ENCODE data around the gene NAV2.
"Not testable (repeated sequence)": the region's sequence is repeated elsewhere in the genome, so short reads cannot be mapped to it uniquely, and the experiment has no call there.

The NAV2 gene

GRCh38 chr11:19917069-19917468, 204.4 kb downstream of the NAV2 start:
- DNase-seq (ENCODE audit: extremely low read depth in 1 of 2, low read depth in 1 of 2), result no peak

- no peak for DNase-seq (ENCODE audit: extremely low read depth in 1 of 2, low read depth in 1 of 2)
Measured at GRCh38 chr11:19918302-19919049, 205.8 kb downstream of the NAV2 start.

GRCh38 chr11:19919050-19919561, 206.5 kb downstream of the NAV2 start:
- DNase-seq (ENCODE audit: extremely low read depth in 1 of 2, low read depth in 1 of 2), result no peak

GRCh38 chr11:19920982-19921381, 208.3 kb downstream of the NAV2 start:
- no peak for DNase-seq (ENCODE audit: extremely low read depth in 1 of 2, low read depth in 1 of 2)

- no peak for DNase-seq (ENCODE audit: extremely low read depth in 1 of 2, low read depth in 1 of 2)
Measured at GRCh38 chr11:19921976-19922688, 209.5 kb downstream of the NAV2 start.

- DNase-seq (ENCODE audit: extremely low read depth in 1 of 2, low read depth in 1 of 2), result no peak
Measured at GRCh38 chr11:19922689-19923035, 210.0 kb downstream of the NAV2 start.

- no peak for DNase-seq (ENCODE audit: extremely low read depth in 1 of 2, low read depth in 1 of 2)
Measured at GRCh38 chr11:19923626-19924025, 211.0 kb downstream of the NAV2 start.

GRCh38 chr11:19924311-19924710, 211.7 kb downstream of the NAV2 start:
- no peak for DNase-seq (ENCODE audit: extremely low read depth in 1 of 2, low read depth in 1 of 2)

GRCh38 chr11:19924716-19925115, 212.1 kb downstream of the NAV2 start:
- DNase-seq (ENCODE audit: extremely low read depth in 1 of 2, low read depth in 1 of 2), result no peak

- not testable (repeated sequence) for DNase-seq (ENCODE audit: extremely low read depth in 1 of 2, low read depth in 1 of 2)
Measured at GRCh38 chr11:19927403-19927802, 214.8 kb downstream of the NAV2 start.

- no peak for DNase-seq (ENCODE audit: extremely low read depth in 1 of 2, low read depth in 1 of 2)
Measured at GRCh38 chr11:19929147-19929546, 216.5 kb downstream of the NAV2 start.

- no peak for DNase-seq (ENCODE audit: extremely low read depth in 1 of 2, low read depth in 1 of 2)
Measured at GRCh38 chr11:19929655-19930054, 217.0 kb downstream of the NAV2 start.

GRCh38 chr11:19931141-19931770, 218.6 kb downstream of the NAV2 start:
- DNase-seq (ENCODE audit: extremely low read depth in 1 of 2, low read depth in 1 of 2), result no peak

- DNase-seq (ENCODE audit: extremely low read depth in 1 of 2, low read depth in 1 of 2), result no peak
Measured at GRCh38 chr11:19931771-19932369, 219.2 kb downstream of the NAV2 start.

GRCh38 chr11:19933132-19933735, 220.6 kb downstream of the NAV2 start:
- no peak for DNase-seq (ENCODE audit: extremely low read depth in 1 of 2, low read depth in 1 of 2)

GRCh38 chr11:19933801-19934488, 221.3 kb downstream of the NAV2 start:
- DNase-seq (ENCODE audit: extremely low read depth in 1 of 2, low read depth in 1 of 2), result no peak

GRCh38 chr11:19934828-19935259, 222.2 kb downstream of the NAV2 start:
- DNase-seq (ENCODE audit: extremely low read depth in 1 of 2, low read depth in 1 of 2), result no peak

GRCh38 chr11:19935507-19935906, 222.9 kb downstream of the NAV2 start:
- no peak for DNase-seq (ENCODE audit: extremely low read depth in 1 of 2, low read depth in 1 of 2)

GRCh38 chr11:19936461-19936860, 223.8 kb downstream of the NAV2 start:
- no peak for DNase-seq (ENCODE audit: extremely low read depth in 1 of 2, low read depth in 1 of 2)

- DNase-seq (ENCODE audit: extremely low read depth in 1 of 2, low read depth in 1 of 2), result peak in 1 of 2 donors; percentile 13
Measured at GRCh38 chr11:19938169-19938856, 225.7 kb downstream of the NAV2 start.

Data from stimulated activated CD8-positive, alpha-beta memory T cell treated with anti-CD3 and anti-CD28 coated beads, Interleukin-7, amount 100 ng/mL, for 48 hours (primary cell).